ENCODE measurements around the gene CHKB.

GRCh38 chr22:50548040-50548920 is 34.4 kb downstream of the CHKB start:
- TF ChIP-seq POLR2A (IDR thresholded peaks at IDR 0.05) (no peak), POLR2AphosphoS5 (IDR thresholded peaks at IDR 0.05) (no peak)
- TF ChIP-seq, protein P1, sequence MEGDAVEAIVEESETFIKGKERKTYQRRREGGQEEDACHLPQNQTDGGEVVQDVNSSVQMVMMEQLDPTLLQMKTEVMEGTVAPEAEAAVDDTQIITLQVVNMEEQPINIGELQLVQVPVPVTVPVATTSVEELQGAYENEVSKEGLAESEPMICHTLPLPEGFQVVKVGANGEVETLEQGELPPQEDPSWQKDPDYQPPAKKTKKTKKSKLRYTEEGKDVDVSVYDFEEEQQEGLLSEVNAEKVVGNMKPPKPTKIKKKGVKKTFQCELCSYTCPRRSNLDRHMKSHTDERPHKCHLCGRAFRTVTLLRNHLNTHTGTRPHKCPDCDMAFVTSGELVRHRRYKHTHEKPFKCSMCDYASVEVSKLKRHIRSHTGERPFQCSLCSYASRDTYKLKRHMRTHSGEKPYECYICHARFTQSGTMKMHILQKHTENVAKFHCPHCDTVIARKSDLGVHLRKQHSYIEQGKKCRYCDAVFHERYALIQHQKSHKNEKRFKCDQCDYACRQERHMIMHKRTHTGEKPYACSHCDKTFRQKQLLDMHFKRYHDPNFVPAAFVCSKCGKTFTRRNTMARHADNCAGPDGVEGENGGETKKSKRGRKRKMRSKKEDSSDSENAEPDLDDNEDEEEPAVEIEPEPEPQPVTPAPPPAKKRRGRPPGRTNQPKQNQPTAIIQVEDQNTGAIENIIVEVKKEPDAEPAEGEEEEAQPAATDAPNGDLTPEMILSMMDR (IDR thresholded peaks at IDR 0.05) = no peak

Data from prostate gland (tissue), 2 donors.